Measurements from ENCODE around the gene GNG7.

DNA sequence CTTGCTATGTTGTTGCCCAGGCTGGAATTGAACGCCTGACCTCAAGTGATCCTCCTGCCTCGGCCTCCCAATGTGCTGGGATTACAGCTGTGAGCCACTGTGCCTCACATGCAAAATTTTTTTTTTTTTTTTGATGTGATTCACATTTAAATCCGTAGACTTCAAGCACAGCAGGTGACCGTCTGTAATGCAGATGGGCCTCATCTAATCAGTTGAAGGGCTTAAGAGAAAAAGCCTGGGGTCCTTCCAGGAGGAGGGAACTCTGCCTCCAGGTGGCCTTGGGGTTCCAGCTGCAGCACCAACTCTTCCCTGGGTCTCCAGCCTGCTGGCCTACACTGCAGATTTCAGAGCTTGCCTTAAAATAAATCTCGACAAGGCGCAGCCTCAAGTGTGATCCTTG, 183.0 kb downstream of the GNG7 start:
- no peak for TF ChIP-seq POLR2AphosphoS5 (IDR thresholded peaks at IDR 0.05; ENCODE audit: borderline replicate concordance, low read depth, low read length)
- no peak for TF ChIP-seq EZH2 (IDR thresholded peaks at IDR 0.05)
